GM23338 (cell line): ENCODE data around the gene VAPB. TPM values are rescaled to one million over a fixed set of nuclear protein-coding genes. Genes with fewer than 3 reads are reported as not detected.

Source experiments
- ATAC-seq: fragments of 200-7000 bp; cut with Tn5 transposase; 3 replicates; pipeline ENCODE4 v1.9.1; 2020
- DNase-seq: peaks from one replicate; pipeline ENCODE4 v3.0.0-alpha.2; 2015; ENCODE audit warnings: low spot score
- H2AFZ ChIP-seq: fragments of 200-600 bp; sonication (generic); 2 replicates; pipeline ENCODE4 v1.8.0; 2016; ENCODE audit warnings: antibody characterized with exemption, mild to moderate bottlenecking, moderate library complexity
- H3F3A ChIP-seq: fragments of 200-600 bp; sonication (generic); replicated peaks from 2 replicates; pipeline ENCODE4 v1.8.0; 2017; ENCODE audit warnings: antibody characterized with exemption, mixed run types, low read depth
- H3K27ac ChIP-seq: fragments of 200-600 bp; sonication (generic); 2 replicates; pipeline ENCODE4 v1.6.1; 2016; ENCODE audit warnings: low read depth
- H3K27me3 ChIP-seq: fragments of 200-600 bp; sonication (generic); 2 replicates; pipeline ENCODE4 v1.8.0; 2016; ENCODE audit warnings: mild to moderate bottlenecking, mixed run types, moderate library complexity; ENCODE audit not compliant: insufficient read depth
- H3K36me3 ChIP-seq: fragments of 200-600 bp; sonication (generic); 2 replicates; pipeline ENCODE4 v1.8.0; 2016; ENCODE audit warnings: mild to moderate bottlenecking; ENCODE audit not compliant: insufficient read depth
- H3K4me1 ChIP-seq: fragments of 200-600 bp; sonication (generic); 2 replicates; pipeline ENCODE4 v1.8.0; 2016; ENCODE audit warnings: mild to moderate bottlenecking, moderate library complexity; ENCODE audit not compliant: insufficient read depth
- H3K4me2 ChIP-seq: fragments of 200-600 bp; sonication (generic); 2 replicates; pipeline ENCODE4 v1.7.1; 2017; ENCODE audit warnings: mixed run types
- H3K4me3 ChIP-seq: fragments of 200-600 bp; sonication (generic); 2 replicates; pipeline ENCODE4 v1.6.1; 2016; ENCODE audit warnings: mixed run types
- H3K79me2 ChIP-seq: fragments of 200-600 bp; sonication (generic); replicated peaks from 2 replicates; pipeline ENCODE4 v1.8.0; 2017; ENCODE audit warnings: mild to moderate bottlenecking; ENCODE audit not compliant: insufficient read depth
- H3K9me2 ChIP-seq: fragments of 200-600 bp; sonication (generic); 2 replicates; pipeline ENCODE4 v1.8.0; 2017; ENCODE audit not compliant: insufficient read depth
- H4K20me1 ChIP-seq: fragments of 200-600 bp; sonication (generic); replicated peaks from 2 replicates; pipeline ENCODE4 v1.8.0; 2017; ENCODE audit warnings: mild to moderate bottlenecking; ENCODE audit not compliant: insufficient read depth
- H3K27ac Mint-ChIP-seq: 2 replicates; pipeline ENCODE4 v1.8.0; 2020; ENCODE audit warnings: inconsistent platforms, mild to moderate bottlenecking, moderate library complexity, mixed read lengths
- H3K27me3 Mint-ChIP-seq: 3 replicates; pipeline ENCODE4 v1.8.0; 2022; ENCODE audit warnings: low read depth, mild to moderate bottlenecking, moderate library complexity, mixed read lengths, inconsistent platforms; ENCODE audit not compliant: insufficient read depth, poor library complexity
- H3K36me3 Mint-ChIP-seq: 3 replicates; pipeline ENCODE4 v1.8.0; 2021; ENCODE audit warnings: low read depth, mild to moderate bottlenecking, inconsistent platforms, moderate library complexity, mixed read lengths
- H3K4me1 Mint-ChIP-seq: 3 replicates; pipeline ENCODE4 v1.8.0; 2020; ENCODE audit warnings: mild to moderate bottlenecking, inconsistent platforms, mixed read lengths
- H3K4me3 Mint-ChIP-seq: 3 replicates; pipeline ENCODE4 v1.8.0; 2021; ENCODE audit warnings: moderate library complexity, mild to moderate bottlenecking, inconsistent platforms, mixed read lengths
- H3K9me3 Mint-ChIP-seq: 3 replicates; pipeline ENCODE4 v1.8.0; 2020; ENCODE audit warnings: moderate library complexity, mild to moderate bottlenecking, inconsistent platforms, mixed read lengths
- EZH2phosphoT487 ChIP-seq: fragments of 200-600 bp; sonication (generic); IDR thresholded peaks from one replicate; pipeline ENCODE4 v1.8.1; 2018; ENCODE audit warnings: antibody characterized with exemption; ENCODE audit not compliant: unreplicated experiment
- JUNB ChIP-seq: IDR thresholded peaks from one replicate; pipeline ENCODE4 v1.6.1; 2016; ENCODE audit warnings: antibody characterized with exemption; ENCODE audit not compliant: unreplicated experiment
- ZNF331 ChIP-seq: fragments of 250-450 bp; sonication (Bioruptor Pico); IDR thresholded peaks from 2 replicates; pipeline ENCODE4 v1.5.0; 2020; ENCODE audit warnings: low read depth, mild to moderate bottlenecking, moderate library complexity
- polyA plus RNA-seq: library from polyadenylated mRNA; unstranded; fragments of >200 nt; fragmentation: Nextera tagmentation; extraction: Ambion mirVana; gene quantifications from 2 replicates; pipeline ENCODE4 v1.2.1, GENCODE V29; 2016
- total RNA-seq: library from RNA; depleted of rRNA; stranded (reverse); fragments of >200 nt; shearing (Covaris generic); gene quantifications from 2 replicates; pipeline ENCODE4 v1.2.3, GENCODE V29; 2014
- TF ChIP-seq, protein P1 (sequence below): IDR thresholded peaks from one replicate; pipeline ENCODE4 v1.6.1; 2018; ENCODE audit warnings: antibody characterized with exemption; ENCODE audit not compliant: unreplicated experiment
- TF ChIP-seq, protein P2 (sequence below): fragments of 250-450 bp; sonication (Bioruptor Pico); IDR thresholded peaks from 2 replicates; pipeline ENCODE4 v1.5.0; 2020; ENCODE audit warnings: mild to moderate bottlenecking, moderate library complexity

The VAPB gene
- total and polyA plus RNA-seq, 2 experiments from 2014 or later = 18.8 to 22.9 TPM

GRCh38 chr20:58433759-58434158 lies 44.7 kb downstream of the VAPB start (continued):
- TF ChIP-seq, protein P1, sequence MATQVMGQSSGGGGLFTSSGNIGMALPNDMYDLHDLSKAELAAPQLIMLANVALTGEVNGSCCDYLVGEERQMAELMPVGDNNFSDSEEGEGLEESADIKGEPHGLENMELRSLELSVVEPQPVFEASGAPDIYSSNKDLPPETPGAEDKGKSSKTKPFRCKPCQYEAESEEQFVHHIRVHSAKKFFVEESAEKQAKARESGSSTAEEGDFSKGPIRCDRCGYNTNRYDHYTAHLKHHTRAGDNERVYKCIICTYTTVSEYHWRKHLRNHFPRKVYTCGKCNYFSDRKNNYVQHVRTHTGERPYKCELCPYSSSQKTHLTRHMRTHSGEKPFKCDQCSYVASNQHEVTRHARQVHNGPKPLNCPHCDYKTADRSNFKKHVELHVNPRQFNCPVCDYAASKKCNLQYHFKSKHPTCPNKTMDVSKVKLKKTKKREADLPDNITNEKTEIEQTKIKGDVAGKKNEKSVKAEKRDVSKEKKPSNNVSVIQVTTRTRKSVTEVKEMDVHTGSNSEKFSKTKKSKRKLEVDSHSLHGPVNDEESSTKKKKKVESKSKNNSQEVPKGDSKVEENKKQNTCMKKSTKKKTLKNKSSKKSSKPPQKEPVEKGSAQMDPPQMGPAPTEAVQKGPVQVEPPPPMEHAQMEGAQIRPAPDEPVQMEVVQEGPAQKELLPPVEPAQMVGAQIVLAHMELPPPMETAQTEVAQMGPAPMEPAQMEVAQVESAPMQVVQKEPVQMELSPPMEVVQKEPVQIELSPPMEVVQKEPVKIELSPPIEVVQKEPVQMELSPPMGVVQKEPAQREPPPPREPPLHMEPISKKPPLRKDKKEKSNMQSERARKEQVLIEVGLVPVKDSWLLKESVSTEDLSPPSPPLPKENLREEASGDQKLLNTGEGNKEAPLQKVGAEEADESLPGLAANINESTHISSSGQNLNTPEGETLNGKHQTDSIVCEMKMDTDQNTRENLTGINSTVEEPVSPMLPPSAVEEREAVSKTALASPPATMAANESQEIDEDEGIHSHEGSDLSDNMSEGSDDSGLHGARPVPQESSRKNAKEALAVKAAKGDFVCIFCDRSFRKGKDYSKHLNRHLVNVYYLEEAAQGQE = no peak

- H3K4me1 ChIP-seq = peaks cover 25% of the 10 kb centered on the region
- Mint-ChIP-seq H3K36me3 (peaks cover 26% of the 10 kb centered on the region; the same call in 2 of the 3 replicates), H3K9me3 (no peaks in the 10 kb centered on the region), H3K27ac (no peak overlapping the region), H3K4me3 (no peak overlapping the region), H3K27me3 (no peaks in the 10 kb centered on the region), H3K4me1 (peaks cover 32% of the 10 kb centered on the region)
- TF ChIP-seq JUNB (no peak), ZNF331 (CRISPR knock-in tag) (no peak), EZH2phosphoT487 (no peak)
- TF ChIP-seq, protein P2, sequence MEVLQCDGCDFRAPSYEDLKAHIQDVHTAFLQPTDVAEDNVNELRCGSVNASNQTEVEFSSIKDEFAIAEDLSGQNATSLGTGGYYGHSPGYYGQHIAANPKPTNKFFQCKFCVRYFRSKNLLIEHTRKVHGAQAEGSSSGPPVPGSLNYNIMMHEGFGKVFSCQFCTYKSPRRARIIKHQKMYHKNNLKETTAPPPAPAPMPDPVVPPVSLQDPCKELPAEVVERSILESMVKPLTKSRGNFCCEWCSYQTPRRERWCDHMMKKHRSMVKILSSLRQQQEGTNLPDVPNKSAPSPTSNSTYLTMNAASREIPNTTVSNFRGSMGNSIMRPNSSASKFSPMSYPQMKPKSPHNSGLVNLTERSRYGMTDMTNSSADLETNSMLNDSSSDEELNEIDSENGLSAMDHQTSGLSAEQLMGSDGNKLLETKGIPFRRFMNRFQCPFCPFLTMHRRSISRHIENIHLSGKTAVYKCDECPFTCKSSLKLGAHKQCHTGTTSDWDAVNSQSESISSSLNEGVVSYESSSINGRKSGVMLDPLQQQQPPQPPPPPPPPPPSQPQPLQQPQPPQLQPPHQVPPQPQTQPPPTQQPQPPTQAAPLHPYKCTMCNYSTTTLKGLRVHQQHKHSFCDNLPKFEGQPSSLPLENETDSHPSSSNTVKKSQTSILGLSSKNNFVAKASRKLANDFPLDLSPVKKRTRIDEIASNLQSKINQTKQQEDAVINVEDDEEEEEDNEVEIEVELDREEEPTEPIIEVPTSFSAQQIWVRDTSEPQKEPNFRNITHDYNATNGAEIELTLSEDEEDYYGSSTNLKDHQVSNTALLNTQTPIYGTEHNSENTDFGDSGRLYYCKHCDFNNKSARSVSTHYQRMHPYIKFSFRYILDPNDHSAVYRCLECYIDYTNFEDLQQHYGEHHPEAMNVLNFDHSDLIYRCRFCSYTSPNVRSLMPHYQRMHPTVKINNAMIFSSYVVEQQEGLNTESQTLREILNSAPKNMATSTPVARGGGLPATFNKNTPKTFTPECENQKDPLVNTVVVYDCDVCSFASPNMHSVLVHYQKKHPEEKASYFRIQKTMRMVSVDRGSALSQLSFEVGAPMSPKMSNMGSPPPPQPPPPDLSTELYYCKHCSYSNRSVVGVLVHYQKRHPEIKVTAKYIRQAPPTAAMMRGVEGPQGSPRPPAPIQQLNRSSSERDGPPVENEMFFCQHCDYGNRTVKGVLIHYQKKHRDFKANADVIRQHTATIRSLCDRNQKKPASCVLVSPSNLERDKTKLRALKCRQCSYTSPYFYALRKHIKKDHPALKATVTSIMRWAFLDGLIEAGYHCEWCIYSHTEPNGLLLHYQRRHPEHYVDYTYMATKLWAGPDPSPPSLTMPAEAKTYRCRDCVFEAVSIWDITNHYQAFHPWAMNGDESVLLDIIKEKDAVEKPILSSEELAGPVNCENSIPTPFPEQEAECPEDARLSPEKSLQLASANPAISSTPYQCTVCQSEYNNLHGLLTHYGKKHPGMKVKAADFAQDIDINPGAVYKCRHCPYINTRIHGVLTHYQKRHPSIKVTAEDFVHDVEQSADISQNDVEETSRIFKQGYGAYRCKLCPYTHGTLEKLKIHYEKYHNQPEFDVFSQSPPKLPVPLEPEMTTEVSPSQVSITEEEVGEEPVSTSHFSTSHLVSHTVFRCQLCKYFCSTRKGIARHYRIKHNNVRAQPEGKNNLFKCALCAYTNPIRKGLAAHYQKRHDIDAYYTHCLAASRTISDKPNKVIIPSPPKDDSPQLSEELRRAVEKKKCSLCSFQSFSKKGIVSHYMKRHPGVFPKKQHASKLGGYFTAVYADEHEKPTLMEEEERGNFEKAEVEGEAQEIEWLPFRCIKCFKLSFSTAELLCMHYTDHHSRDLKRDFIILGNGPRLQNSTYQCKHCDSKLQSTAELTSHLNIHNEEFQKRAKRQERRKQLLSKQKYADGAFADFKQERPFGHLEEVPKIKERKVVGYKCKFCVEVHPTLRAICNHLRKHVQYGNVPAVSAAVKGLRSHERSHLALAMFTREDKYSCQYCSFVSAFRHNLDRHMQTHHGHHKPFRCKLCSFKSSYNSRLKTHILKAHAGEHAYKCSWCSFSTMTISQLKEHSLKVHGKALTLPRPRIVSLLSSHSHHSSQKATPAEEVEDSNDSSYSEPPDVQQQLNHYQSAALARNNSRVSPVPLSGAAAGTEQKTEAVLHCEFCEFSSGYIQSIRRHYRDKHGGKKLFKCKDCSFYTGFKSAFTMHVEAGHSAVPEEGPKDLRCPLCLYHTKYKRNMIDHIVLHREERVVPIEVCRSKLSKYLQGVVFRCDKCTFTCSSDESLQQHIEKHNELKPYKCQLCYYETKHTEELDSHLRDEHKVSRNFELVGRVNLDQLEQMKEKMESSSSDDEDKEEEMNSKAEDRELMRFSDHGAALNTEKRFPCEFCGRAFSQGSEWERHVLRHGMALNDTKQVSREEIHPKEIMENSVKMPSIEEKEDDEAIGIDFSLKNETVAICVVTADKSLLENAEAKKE (CRISPR knock-in tag) = no peak
- H4K20me1 ChIP-seq = no peaks in the 10 kb centered on the region
- no peaks in the 10 kb centered on the region for H3F3A ChIP-seq
- no peaks in the 10 kb centered on the region for H3K9me2 ChIP-seq
- no peaks in the 10 kb centered on the region for H3K36me3 ChIP-seq
- no peak for DNase-seq
- H3K4me3 ChIP-seq = no peak overlapping the region
- no peak for ATAC-seq
- H3K27me3 ChIP-seq = no peaks in the 10 kb centered on the region
- no peak overlapping the region for H2AFZ ChIP-seq
- H3K4me2 ChIP-seq = no peak overlapping the region
- peaks cover 76% of the 10 kb centered on the region for H3K79me2 ChIP-seq
- no peak overlapping the region for H3K27ac ChIP-seq
These were observed 45.3 kb downstream of the VAPB start for GRCh38 chr20:58434326-58434725.
